Epithelial cell of proximal tubule (primary cell): ENCODE data around the gene ST8SIA1. TPM values are rescaled to one million over a fixed set of nuclear protein-coding genes. Genes with fewer than 3 reads are reported as not detected.
A peak's percentile ranks its signal among the peaks of the same experiment; 100 is the strongest.
"Not testable (repeated sequence)": the region's sequence is repeated elsewhere in the genome, so short reads cannot be mapped to it uniquely, and the experiment has no call there.

Experiments
- DNase-seq: peaks from one replicate; pipeline ENCODE4 v3.0.0-alpha.2; 2011; ENCODE audit warnings: low read depth
- H3K4me3 ChIP-seq: 2 replicates; pipeline ENCODE4 v1.5.1; 2011; ENCODE audit warnings: low read depth, mild to moderate bottlenecking, low read length
- CTCF ChIP-seq: conservative IDR thresholded peaks from 2 replicates; pipeline ENCODE4 v1.5.1; 2012; ENCODE audit warnings: low read depth, mild to moderate bottlenecking, low read length
- total RNA-seq: library from RNA; depleted of rRNA; stranded (reverse); fragments of >200 nt; gene quantifications from 2 replicates; pipeline ENCODE4 v1.2.3, GENCODE V29; 2015

The ST8SIA1 gene
- total RNA-seq: 1.0 TPM in 1 of 2 replicates, not detected in the other

GRCh38 chr12:22334410-22335100 lies at the start of gene ST8SIA1:
ST8SIA1 (minus strand) TSS chr12:22334707; CDS start chr12:22334232, 475 bp downstream.
- peak within 1 kb of the TSS; percentile 59 for H3K4me3 ChIP-seq
- DNase-seq: no peak
- no peak for TF ChIP-seq CTCF

- no peak overlapping the region for H3K4me3 ChIP-seq
- TF ChIP-seq CTCF: no peak
- DNase-seq: no peak
Observed at GRCh38 chr12:22380031-22380430, 45.5 kb upstream of the ST8SIA1 start.

- no peak for DNase-seq
- no peak for TF ChIP-seq CTCF
- H3K4me3 ChIP-seq: no peak overlapping the region
Observed at GRCh38 chr12:22377731-22378496, 43.4 kb upstream of the ST8SIA1 start.

GRCh38 chr12:22376596-22377150 lies 42.2 kb upstream of the ST8SIA1 start:
- not testable (repeated sequence) for DNase-seq, H3K4me3 ChIP-seq

GRCh38 chr12:22374508-22374907 lies 40.0 kb upstream of the ST8SIA1 start:
- no peak for DNase-seq
- TF ChIP-seq CTCF: no peak
- H3K4me3 ChIP-seq: no peak overlapping the region

GRCh38 chr12:22372277-22372837 lies 37.9 kb upstream of the ST8SIA1 start:
- no peak overlapping the region for H3K4me3 ChIP-seq
- DNase-seq: no peak
- TF ChIP-seq CTCF: no peak

- no peak for DNase-seq
- TF ChIP-seq CTCF: no peak
- H3K4me3 ChIP-seq: no peak overlapping the region
Observed at GRCh38 chr12:22366181-22366580, 31.7 kb upstream of the ST8SIA1 start.
